Medulla oblongata (tissue), 1 donor: ENCODE measurements around the gene SMCO1.
A peak's percentile ranks its signal among the peaks of the same experiment; 100 is the strongest.
"Not testable (repeated sequence)": the region's sequence is repeated elsewhere in the genome, so short reads cannot be mapped to it uniquely, and the experiment has no call there.

Experiments
- DNase-seq: peaks from one replicate; pipeline ENCODE4 v3.0.0-alpha.2; 2015; ENCODE audit errors: extremely low spot score

SMCO1 gene

DNA sequence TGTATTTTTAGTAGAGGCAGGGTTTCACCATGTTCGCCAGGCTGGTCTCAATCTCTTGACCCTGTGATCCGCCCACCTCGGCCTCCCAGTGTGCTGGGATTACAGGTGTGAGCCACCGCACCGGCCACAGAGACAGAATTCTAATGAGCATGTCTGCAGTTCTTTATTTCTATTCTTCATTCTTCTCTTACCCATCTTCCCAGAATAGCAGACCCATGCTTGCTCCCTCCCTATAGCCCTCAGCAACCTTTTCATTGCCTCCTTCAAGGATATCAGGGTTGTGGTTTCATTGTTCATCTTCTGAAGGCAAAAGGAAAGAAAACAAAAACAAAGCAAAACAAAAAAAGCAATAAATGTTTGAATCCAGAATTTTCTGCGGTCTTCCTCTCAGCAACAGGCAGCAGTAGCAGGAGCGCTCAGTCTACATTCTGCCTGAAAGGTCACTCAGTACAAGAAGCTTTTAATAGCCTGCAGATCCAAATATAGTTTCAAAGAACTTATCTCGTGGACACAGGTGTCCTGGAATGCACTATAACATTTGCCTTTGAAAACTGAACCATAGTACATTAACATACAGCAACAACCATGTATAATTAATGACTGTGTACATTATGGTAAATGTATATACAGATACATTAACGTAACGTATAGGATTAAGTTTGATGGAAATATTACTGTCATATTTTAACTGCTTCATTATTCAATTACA is at the start of gene SMCO1:
Gene SMCO1 (minus strand): TSS at position 434 of the 709 bp plus-strand sequence. CDS start 137 bp downstream, at position 297.
- no peak for DNase-seq

GRCh38 chr3:196563721-196564225 is 48.6 kb upstream of the SMCO1 start:
- no peak for DNase-seq

DNA sequence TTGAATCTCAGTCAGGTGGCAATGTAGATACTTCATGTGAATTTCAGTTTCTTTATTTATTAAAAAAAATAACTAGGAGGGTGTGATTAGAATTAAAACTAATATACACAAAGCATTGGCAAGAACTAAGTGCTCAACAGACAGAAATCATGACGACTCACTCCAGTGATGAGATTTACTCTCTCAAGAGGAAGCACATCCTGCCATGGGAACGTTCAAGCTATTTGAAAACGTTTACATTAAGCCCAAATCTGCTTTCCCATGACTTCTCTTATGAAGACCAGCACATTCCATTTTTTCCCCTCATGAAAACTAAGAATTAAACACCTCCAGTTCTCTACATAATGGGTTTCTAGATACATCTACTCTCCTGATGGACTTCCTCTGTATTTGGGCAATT is 44.7 kb upstream of the SMCO1 start:
- DNase-seq: no peak

DNA sequence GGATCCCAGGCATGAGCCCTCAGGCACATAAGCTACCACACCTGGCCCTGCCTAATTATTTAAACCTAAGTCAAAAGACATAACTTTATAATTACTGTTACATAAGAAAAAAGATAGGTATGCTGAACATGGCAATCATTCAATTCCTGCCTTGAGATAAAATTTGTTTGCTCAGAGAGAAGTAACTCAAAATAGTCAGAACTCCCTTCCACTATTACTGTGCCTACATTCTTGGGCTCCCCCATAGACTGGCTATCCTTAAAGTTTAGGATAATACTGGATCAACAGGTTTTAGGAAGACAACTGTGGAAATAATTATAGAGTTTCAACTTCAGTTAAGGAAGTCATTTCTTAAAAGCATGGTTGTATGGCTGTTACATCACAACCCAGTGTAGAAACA is 43.3 kb upstream of the SMCO1 start:
- DNase-seq: no peak

DNA sequence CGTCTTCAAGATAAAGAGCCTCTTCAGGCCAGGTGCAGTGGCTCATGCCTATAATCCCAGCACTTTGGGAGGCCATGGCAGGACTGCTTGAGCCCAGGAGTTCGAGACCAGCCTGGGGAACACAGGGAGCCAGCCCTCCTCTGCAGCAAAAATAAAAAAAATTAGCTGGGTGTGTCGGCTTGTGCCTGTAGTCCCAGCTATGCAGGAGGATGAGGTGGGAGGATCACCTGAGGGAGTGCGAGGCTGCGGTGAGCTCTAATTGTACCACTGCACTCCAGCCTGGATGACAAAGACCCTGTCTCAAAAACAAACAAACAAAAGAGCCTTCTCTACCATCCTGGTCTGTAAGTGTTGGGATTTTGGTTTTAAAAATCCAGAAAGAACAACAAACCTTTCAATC is 42.1 kb upstream of the SMCO1 start:
- no peak for DNase-seq

GRCh38 chr3:196555295-196555694 is 40.1 kb upstream of the SMCO1 start:
- DNase-seq: no peak

DNA sequence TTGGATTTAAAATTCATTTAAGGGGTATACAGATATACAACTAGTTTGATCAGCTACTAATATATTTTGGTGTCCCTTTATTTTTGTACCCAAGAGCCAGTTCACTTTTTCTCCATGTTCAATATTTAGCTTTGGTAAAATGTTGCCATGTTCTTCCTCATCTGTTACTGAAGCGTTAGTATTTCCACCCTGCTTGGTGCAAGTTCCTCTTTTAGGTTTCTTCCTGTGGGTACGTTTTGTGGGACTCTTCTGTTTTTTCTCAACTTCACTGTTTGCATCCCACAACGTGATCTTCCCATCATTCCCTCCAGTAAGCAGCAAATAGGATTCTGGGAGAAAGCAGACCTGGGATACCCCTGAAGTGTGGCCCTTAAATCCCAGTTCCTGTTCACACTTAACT is 39.1 kb upstream of the SMCO1 start:
- peak; percentile 59 for DNase-seq

GRCh38 chr3:196553551-196553950 is 38.4 kb upstream of the SMCO1 start:
- no peak for DNase-seq

GRCh38 chr3:196552253-196552652 is 37.1 kb upstream of the SMCO1 start:
- DNase-seq: no peak

DNA sequence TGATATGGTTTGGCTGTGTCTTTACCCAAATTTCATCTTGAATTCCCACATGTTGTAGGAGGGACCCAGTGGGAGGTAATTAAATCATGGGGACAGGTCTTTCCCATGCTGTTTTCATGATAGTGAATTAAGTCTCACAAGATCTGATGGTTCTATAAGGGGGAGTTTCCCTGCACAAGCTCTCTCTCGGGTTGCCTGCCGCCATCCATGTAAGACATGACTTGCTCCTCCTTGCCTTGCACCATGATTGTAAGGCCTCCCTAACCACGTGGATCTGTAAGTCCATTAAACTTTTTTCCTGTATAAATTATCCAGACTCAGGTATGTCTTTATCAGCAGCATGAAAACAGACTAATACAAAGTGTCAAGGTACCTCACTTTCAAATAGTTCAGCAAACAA is 35.0 kb upstream of the SMCO1 start:
- DNase-seq: not testable (repeated sequence)

DNA sequence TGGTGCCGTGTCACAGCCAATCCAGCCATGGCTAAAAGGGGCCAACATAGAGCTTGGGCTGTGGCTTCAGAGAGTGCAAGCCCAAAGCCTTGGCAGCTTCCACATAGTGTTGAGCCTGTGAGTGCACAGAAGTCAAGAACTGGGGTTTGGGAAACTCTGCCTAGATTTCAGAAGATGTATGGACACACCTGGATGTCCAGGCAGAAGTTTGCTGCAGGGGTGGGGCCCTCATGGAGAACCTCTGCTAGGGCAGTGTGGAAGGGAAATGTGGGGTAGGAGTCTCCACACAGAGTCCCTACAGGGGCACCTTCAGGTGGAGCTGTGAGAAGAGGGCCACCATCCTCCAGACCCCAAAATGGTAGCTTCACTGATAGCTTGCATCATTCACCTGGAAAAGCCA is 34.2 kb upstream of the SMCO1 start:
- DNase-seq: not testable (repeated sequence)

DNA sequence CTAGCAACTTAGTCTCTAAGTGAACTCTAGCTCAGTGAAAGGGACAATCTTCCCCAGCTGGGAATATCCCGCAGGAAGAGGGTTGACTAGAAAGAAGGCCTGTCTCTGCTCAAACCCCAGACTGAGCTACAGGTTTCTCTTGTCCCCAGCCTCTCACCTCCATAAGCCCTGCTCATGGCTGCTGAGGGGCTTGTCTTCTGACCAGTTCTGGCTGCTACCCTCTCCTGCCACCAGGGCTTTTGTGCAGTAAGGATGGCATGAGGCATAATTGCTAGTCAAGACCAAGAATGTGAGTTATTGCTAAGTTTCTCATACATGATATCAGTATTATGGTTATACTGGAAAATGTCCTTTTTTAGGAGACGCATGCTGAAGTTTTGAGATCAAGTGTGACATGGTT is 31.9 kb upstream of the SMCO1 start:
- no peak for DNase-seq

DNA sequence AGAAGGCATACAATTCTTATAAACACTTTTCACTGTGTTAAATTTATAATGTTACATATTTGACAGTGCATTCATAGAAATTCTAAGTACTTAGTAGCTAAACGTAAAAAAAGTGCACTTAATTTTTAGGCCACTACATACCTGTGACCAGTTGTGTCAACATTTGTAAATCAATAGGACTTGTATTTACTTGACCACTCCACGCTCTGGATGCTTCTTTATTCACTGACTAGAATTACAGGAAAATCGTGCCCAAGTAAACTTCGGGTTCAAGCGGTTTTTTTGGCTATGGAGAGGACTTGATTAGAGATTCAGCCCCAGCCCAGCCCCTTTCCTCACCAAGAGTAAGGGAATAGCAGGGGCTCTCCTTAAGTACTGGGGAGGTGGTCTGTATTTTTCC is 31.4 kb upstream of the SMCO1 start:
- DNase-seq: no peak

GRCh38 chr3:196544491-196544992 is 29.4 kb upstream of the SMCO1 start:
- no peak for DNase-seq

- DNase-seq: no peak
Observed at GRCh38 chr3:196541684-196542445, 26.7 kb upstream of the SMCO1 start.

DNA sequence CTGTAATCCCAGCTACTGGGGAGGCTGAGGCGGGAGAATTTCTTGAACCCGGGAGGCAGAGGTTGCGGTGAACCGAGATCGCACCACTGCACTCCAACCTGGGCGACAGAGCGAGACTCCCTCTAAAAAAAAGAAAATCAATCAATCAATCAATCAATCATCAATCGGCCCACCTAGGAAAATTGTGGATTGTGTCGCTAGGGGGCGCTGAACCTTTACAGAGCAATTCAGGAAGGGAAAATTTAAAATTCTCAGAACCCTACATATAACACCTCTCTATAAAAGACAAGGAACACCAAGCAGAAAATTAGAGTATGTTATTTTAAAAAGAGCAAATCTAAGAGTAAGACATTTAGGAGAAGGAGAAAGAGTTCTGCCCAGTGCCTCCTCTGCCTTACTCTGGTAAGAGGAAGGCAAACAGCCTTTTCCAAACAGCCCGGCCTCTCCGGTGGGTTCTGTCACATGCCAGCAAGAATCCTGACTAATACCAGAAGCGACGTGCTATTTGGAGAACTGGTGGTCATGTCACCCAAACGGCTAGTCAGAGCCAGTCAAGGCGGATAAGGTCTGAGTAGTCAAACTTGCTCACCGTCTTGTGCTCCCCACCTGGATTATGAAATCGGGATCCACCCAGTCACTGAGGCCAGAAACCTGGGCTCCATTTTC is 22.3 kb upstream of the SMCO1 start:
- peak; percentile 18 for DNase-seq

- no peak for DNase-seq
Observed at GRCh38 chr3:196533260-196533681, 18.1 kb upstream of the SMCO1 start.

DNA sequence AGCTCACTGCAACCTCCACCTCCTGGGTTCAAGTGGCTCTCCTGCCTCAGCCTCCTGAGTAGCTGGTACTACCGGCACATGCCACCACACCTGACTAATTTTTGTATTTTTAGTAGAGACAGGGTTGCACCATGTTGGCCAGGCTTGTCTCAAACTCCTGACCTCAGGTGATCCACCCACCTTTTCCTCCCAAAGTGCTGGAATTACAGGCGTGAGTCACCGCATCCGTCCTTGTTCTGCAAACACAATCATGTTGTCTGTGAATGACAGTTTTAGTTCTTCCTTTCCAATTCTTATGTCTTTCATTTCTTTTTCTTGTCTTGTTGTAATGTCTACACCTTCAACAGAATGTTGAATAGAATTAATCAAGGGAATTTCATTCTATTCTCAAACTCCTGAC is 16.3 kb upstream of the SMCO1 start:
- DNase-seq: no peak

GRCh38 chr3:196528639-196529233 is 13.6 kb upstream of the SMCO1 start:
- DNase-seq: peak; percentile 54

DNA sequence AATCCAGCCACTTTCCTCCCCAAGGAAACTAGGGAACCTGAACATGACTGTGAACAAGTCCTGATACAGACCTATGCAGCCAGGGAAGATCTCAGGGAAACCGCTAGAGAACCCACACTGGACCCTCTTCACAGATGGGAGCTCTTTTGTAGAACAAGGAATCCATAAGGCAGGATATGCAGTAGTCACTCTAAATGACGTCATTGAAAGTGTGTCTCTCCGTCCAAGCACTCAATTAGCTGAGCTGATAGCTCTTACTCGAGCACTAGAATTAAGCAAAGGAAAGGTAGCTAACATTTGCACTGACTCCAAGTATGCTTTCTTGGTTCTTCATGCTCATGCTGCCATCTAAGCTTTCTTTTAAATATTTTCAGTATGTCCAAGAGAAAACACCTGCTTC is 10.0 kb upstream of the SMCO1 start:
- no peak for DNase-seq

DNA sequence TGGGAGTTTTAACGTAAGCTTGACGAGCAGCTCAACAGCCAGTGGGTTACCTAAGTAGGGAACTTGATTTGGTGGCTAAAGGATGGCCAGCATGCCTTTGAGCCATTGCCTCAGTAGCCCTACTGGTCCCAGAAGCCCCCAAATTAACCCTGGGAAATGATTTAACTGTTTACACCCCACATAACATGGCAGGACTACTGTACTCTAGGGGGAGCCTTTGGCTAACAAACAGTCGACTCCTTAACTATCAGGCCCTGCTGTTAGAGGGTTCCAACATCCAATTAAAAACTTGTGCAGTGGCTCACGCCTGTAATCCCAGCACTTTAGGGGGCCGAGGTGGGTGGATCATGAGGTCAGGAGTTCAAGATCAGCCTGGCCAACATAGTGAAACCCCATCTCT is 9.4 kb upstream of the SMCO1 start:
- no peak for DNase-seq

DNA sequence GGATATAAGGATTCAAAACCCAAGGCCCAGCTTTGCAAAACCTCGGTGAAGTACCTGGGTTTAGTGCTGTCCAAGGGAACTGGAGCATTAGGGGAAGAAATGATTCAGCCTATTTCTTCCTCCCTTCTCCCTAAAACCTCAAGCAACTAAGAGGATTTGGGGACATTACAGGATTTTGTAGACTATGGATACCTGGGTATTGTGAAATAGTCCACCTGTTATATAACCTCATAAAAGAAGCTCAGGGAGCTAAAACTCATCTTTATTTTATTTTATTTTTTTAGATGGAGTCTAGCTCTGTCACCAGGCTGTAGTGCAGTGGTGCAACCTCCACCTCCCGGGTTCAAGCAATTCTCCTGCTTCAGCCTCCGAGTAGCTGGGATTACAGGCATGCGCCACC is 8.7 kb upstream of the SMCO1 start:
- DNase-seq: no peak
